HG02798 (cell line): Measurements from ENCODE around the gene CCR7.

ENCODE experiments used
- ATAC-seq: cut with Tn5 transposase; IDR thresholded peaks from one replicate; pipeline ENCODE4 v1.9.1; 2021; ENCODE audit warnings: mild to moderate bottlenecking; ENCODE audit not compliant: unreplicated experiment, poor library complexity

Gene CCR7, protein sequence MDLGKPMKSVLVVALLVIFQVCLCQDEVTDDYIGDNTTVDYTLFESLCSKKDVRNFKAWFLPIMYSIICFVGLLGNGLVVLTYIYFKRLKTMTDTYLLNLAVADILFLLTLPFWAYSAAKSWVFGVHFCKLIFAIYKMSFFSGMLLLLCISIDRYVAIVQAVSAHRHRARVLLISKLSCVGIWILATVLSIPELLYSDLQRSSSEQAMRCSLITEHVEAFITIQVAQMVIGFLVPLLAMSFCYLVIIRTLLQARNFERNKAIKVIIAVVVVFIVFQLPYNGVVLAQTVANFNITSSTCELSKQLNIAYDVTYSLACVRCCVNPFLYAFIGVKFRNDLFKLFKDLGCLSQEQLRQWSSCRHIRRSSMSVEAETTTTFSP

DNA sequence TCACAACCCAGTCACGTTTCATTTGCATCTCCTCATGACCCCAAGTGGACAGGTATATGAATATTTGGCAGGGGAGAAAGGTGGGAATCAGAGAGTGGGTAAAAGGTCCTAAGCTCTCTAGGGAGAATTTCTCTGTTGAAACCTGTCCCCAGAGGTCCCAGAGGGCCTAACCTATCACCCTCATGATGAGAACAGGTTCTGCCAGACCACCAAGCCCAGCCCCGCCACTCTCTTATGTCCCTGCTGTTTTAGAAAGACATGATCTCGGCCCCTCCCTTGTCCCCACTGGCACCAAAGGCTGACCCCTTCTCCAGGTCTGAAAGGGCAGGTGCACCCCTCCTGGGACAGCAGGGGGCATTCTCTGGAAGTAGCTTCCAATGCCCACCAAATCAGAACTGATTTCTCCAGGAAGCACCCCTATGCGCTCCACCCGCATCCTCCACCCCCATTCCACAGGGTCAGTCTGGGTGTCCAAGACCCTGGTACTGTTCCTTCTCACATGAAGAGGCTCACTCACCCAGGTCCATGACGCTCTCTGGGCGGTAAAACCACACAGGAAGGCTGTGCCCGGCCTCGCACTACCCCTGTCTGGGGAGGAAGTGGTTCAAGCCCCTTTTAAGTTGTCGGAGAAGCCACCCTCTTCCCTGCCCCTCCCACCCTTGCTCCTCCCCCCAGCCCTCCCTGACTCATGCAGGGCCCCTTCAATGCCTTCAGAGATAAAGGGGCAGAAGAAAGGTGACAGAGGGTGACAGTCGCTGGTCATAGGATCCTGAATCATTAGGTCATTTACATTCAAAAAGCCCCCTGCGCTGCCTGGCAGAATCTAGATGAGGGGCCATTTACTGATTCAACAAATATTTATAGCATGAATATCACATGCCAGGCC is at the start of gene CCR7:
Gene CCR7, minus strand, starts transcription at position 590 of the 886 bp plus-strand sequence. Its CDS starts 63 bp downstream, at position 527.
- no peak for ATAC-seq

- ATAC-seq, result peak; percentile 5
Measured at GRCh38 chr17:40614431-40615067, 49.3 kb upstream of the CCR7 start.

DNA sequence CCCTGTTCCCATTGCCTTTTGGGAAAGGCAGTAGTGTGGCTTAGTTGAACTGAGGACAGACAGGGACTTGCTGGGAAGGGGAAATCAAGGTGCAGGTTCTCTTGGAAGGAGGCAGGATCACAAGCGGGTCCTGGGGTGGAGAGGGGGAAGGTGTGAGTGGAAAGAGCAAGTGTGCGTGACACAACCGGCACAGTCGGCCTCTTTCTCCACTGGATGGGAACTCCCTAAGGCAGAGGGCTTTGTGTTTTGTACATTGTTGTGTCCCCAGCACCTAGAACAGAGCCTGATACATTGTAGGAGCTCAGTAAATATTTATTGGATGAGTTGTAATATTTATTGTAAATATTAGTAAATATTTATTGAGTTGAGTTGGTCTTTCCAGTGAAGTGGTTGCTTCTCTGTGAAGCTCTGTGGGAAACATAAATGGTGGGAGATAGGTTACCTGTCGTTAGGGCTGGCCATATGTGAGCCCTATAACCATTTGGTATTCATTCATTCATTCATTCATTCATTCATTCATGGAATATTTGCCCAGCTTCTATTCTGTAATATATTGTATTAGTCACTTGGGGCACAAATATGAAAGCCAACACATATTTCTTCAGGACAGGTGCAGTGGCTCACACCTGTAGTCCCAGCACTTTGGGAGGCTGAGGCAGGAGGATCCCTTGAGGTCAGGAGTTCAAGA is 48.3 kb upstream of the CCR7 start:
- ATAC-seq, result no peak

GRCh38 chr17:40612599-40613244 is 47.5 kb upstream of the CCR7 start:
- no peak for ATAC-seq

GRCh38 chr17:40611840-40612474 is 46.7 kb upstream of the CCR7 start:
- ATAC-seq, result no peak

GRCh38 chr17:40610359-40610758 is 45.1 kb upstream of the CCR7 start:
- ATAC-seq, result no peak

DNA sequence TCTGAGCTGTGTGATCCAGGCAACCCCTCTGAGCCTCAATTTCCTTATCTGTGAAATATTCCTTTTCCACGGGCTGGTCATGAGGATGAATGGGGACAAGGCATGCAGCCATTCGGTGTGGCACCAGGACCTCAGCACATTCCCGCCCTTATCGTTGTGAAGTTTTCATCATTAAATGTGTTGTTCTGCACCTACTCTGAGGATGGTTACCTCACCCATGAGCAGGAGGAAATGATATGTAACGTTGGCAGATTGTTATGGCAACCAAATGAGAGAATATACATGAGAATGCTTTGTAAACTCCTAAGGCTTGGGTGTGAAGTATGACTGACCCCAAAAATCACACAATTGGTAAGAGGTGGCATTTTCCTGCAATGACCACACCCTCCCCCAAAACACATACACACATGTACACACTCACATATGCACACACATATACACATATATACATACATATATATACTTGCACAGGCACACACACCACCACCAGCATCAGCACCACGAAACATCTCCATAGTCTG is 42.8 kb upstream of the CCR7 start:
- ATAC-seq, result no peak

DNA sequence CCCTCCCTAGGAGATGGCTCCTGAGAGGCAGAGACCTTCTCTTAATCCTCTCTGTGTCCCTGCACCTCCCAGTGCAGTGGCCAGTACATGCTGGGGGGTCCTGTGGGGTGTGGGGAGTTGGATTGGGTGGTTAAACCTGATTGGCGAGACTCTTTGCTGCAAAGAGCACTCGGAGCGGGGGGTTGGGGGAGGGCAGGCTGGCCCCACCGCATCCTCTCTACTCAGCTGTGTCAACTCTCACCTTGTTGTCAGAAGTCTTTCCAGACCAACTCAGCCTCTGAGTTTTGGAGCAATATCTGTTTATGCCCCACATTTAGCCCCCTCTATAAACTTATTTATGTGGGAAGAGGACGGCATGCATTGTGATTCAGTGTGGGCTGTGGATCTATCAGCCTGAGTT is 42.4 kb upstream of the CCR7 start:
- ATAC-seq, result no peak

- ATAC-seq, result no peak
Measured at GRCh38 chr17:40606548-40607353, 41.5 kb upstream of the CCR7 start.

GRCh38 chr17:40605306-40605705 is 40.0 kb upstream of the CCR7 start:
- no peak for ATAC-seq

DNA sequence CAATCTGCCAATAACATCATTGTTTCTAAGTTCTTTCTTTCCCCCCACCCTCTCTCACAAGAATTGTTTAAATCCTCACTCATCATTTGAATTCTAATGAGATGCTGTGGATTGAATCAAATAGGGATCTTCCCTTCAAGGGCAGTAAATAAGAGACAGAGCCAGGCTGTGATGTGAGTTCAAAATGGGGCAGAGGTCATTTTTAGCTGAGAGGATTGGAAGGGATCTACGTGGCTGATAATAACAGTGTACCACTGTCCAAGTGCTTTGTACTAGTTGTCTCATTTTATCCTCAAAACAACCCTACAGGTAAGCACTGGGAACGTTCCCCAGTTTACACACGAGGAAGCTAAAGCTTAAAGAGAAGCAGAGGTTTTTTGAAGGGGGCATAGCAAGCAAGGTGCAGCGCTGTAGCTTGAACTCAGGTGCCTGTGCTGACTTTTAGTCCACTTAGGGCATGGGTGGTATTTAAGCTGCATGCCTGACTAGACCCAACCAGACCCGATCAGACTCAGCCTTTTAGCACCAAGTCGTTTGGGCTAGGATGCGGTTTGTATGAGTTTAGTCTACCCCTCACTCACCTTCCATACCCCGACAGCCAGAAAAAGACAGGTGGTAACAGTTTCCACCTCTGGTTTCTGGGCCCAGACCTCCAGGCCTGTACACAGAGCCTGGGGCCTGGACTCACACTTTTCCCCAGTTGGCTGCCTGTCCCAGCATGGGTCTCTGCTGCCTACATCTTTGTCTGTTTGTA is 39.2 kb upstream of the CCR7 start:
- no peak for ATAC-seq

DNA sequence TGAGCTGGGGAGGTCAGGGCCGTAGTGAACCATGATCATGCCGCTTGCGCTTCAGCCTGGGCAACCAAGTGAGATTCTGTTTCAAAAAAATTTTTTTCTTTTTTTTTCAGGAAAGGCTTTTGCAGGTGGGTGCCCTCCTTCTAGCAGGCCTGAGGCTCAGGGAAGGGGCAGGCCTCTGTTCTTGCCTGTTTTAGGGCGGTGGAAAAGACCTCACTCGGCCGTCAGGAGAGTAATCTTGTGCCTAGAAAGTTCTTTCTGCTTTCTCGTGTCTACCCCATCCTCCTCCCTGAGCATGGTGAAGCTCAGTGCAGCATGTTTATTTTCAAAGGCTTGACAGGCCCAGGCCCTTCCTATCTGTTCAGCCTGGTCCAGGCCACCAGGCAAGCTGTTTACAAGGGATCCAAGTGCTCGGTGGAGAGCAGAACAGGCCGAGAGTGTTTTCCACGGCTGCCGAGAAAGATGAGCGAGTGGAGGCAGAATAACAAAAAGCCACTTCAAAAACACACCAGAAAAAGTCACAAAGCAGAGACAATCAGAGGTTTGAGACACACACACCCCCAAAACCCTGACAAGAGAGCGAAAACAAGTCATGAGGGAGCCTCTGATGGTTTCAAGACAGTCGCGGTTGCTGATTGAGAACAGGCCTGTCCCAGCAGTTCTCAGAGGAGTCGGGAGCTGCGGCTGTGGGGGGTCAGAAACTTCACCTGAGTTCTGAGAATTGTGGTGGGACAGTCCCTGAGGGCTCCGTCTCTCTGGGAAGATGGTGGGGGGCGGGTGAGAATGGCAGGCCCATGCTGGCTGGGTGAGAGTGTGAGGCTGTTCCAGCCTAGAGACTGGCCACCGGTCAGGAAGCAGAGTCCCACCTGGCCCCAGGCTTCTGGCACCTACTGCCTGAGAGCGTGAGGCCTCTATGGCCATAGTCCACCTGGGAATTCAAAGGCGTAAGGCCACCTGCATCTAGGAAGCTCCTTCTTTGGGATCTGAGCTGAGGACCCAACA is 37.5 kb upstream of the CCR7 start:
- no peak for ATAC-seq

DNA sequence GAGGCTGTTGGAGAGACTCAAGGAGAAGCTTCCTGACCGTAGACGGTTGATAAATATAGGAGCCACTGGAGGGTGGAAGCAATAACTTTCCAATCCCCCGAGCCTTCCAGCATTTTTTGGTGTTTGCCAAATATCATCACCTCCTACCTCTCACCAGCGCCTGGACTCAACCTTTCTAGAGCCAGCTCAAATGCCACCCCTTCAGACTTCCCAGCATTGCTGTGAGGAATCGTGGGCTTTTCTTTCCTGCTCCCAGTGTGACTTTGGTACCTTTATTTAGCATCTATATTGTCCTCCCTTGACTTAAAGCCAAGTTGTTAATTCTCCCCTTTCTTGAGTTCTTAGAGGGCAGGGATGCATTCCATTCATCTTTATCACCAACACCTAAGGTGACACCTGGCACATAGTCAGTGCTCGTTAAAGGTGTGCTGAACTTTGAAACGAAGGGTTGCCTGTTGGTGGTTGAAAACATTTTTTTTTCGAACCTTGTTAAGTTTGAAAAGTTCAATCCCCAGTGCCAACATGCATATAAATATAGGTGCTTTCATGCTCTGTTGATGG is 35.3 kb upstream of the CCR7 start:
- no peak for ATAC-seq

GRCh38 chr17:40599468-40599763 is 34.1 kb upstream of the CCR7 start:
- no peak for ATAC-seq

DNA sequence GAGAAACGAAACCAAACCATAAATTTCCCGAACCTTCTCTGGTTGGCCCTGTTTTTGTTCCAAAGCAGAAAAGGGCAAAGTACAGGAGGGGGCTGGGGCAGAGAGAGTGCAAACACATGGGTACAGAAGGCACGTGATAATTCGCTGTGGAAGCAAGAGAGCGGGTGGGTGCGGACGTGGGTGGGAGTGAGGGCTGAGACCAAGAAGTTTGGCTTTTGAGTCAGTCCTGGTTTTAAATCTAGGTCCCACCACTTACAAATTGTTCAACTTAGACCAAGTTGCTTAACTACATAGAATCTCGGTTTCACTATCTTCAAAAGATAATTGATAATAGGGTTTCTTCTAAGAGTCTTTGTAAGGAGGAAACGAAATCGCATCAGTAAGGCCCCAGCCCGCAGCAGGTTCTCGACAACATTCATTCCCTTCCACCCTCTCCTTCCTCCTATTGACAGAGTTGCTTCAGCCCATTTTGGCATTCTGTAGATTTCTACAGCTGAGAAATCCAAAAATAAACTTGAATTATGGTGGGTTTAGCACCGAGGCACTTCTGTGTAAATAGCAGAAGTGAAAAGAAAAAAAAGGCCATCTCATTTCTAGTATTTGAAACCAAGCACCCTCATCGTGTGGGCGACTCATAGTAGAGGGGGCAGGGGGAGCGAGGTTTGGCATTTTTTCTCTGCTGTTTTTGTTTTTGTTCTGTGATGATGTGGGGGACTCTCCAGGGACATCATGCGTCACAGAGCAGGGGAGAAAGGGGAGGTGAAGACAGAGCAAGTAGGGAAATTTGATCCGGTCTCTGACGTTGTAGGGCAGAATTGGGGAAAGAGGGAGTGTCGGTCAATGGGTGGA is 33.6 kb upstream of the CCR7 start:
- peak; percentile 63 for ATAC-seq

- no peak for ATAC-seq
Measured at GRCh38 chr17:40598301-40598618, 33.0 kb upstream of the CCR7 start.
